GM21367 (cell line): ENCODE data around the gene APOL5.
A peak's percentile ranks its signal among the peaks of the same experiment; 100 is the strongest.

Experiments
- ATAC-seq: cut with Tn5 transposase; IDR thresholded peaks from one replicate; pipeline ENCODE4 v1.9.1; 2021; ENCODE audit not compliant: unreplicated experiment

Gene APOL5

DNA sequence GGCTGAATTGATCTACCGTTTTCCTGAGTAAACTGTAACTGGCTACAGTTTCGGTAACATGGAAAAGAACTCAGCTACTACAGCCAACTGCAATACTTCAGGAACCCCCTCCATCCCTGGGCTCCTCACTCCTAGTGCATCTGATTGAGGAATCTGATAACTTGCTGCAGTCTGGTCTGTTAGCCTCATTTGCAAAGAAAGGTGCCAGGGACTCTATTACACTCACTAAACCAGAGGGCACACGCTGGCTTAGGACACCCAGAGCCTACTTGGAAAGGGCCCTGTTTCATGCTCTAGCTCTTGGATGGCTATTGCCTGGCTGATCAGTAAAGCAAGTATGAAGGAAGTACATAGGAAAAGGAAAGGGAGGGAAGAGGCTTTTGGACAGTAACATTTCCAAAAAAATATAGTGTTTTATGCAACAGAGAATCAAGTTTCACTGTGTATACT is 22.3 kb downstream of the APOL5 start:
- no peak for ATAC-seq

DNA sequence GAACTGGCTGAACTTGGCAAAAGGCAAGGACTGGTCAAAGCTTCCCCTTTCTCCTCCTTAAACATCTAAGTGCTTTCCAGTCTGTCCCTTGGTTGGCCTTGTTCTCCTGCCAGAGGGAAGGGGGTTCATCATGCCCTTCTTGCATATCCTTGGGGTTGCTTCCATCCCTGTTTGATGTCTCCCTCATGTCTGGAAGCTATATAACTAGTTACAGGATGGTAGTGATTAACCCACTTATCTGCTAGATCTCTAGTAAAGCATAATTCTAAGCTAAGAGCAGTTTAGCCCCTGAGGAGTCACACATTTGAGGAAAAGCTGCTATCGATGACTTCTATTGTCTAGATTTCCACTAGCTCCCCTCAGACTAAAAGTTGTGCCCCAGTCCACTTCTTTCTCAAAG is 22.9 kb downstream of the APOL5 start:
- no peak for ATAC-seq

DNA sequence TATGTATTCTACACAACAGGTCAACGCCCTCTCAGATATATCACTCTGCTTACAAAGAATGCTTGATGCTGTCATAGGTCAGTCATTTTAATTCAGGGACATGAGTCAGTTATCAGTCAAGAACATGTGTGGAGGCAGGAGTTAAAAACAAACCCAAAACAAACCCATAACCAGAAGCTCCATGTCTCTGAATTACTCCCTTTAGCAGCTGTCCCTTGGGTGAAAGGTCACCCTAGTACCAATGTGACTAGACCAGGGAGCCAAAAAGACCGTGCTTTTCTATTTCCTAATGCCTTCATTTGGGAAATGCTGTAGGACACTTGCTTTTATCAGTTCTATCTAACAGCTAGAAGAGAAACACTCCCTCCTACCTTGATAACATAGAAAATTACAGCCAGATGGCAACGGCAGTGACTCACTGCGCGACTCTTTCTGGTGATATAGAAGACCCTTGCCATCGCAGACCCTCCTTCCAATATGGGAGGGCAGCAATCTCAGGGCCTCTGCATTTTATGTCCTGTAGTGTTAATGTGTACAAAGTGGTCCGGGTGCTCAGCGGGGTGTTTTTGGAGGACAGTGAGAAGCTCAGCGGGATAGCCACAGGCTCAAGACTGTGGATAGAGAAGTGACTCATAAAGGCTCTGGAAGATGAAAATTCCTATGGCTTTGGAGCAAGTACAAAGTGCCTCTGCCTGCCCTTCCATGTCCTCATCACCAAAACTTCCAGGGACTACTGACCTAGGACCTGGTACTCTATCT is 24.8 kb downstream of the APOL5 start:
- no peak for ATAC-seq

- no peak for ATAC-seq
Measured at GRCh38 chr22:35743326-35743860, 25.7 kb downstream of the APOL5 start.

DNA sequence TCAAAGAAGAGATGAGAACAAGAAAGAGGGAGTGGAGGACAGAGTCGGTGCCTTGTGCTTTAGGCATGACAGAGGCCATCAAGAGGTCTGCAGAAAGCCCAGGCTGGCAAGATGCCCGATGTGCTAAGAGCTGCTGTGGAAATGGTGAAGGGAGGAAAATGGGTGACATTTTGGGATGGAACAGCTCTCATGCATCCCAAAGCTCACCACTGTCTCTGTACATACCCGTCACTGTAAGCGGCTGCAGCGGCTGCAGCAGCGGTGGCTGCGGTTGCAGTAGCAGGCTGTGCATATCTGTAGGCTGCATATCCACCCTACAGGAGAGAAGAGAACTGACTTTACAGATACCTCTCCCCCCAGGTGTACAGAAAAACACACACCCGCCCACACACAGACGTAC is 28.6 kb downstream of the APOL5 start:
- no peak for ATAC-seq

- ATAC-seq = no peak
Measured at GRCh38 chr22:35746946-35747703, 29.5 kb downstream of the APOL5 start.

DNA sequence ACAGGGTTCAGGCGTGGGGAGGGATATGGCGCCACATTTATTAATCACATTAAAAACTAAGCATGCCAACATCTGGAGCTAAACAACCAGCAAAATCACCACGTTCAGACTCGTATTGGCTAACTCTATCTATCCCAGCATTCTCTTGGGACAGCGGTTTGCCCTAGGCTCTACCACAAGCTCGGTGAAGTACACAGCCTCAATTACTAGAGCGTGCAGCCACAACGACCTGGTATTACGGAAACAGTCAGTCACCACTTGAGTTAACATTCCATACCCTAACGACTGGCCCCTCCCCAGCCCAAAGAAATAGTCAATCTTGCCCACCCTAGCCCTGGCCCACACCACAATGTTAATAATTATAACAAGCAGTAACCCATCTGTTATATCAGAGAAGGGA is 32.1 kb downstream of the APOL5 start:
- peak; percentile 81 for ATAC-seq

DNA sequence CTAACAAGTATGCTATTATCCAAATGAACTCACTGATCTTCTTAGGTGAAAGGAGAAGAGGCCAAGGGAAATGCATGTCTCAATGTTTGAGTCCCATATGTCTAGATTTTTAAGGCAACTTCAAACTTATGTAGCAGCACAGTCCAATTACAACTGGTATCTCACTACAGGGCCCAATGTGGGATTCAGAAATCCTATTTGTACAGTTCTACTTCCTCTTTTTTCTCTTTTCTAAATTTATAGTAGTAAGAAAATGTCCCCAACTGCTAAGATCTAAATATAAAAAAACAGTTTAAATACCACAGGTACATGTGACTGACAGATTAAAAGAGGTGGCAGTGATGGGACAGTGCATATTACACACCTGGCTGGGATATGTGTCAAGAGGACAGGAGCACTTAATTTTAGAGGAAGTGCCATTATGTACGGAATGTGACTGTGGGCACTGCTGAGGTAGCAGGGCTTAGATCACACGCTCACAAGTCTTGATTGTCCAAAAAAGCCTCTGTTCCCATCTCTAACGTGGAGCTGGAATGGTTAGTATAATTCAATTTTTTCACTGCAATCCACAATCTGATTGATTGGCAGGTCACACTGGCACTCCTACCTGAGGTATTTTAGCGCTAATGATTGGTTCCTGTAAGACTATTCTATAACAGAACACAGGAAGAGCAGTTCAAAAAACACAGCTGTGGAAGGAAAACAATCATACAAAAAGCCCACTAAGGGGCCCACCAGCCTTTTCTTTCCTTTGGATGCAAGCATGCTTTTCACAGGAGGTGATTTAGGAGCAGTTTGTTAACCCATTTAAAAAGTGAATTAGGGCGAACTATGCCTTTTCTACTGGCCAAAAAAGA is 34.6 kb downstream of the APOL5 start:
- no peak for ATAC-seq

GRCh38 chr22:35752863-35753189 is 35.2 kb downstream of the APOL5 start:
- ATAC-seq = no peak

- ATAC-seq = no peak
Measured at GRCh38 chr22:35754761-35755160, 37.1 kb downstream of the APOL5 start.

GRCh38 chr22:35756722-35757121 is 39.0 kb downstream of the APOL5 start:
- ATAC-seq = no peak

- no peak for ATAC-seq
Measured at GRCh38 chr22:35758394-35758793, 40.7 kb downstream of the APOL5 start.

DNA sequence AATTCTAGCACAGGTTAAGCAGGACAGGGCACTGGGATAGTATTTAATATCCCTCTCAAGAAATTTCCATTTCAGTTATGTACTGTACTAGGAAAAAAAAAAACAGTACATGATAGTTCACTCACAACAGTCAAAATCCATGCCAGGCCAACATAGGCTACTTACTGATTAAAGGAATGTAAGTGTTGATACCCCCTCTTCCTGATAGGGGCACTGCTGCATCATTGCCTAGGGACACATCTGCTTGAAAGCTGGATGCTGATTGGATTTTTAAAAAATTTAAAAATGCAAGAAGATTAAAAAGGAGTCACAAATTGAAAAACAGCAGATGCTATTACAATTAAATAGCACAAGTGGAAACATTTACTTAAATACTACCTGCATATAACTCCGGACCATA is 43.4 kb downstream of the APOL5 start:
- ATAC-seq = no peak

GRCh38 chr22:35766654-35767580 is 49.2 kb downstream of the APOL5 start:
- no peak for ATAC-seq

DNA sequence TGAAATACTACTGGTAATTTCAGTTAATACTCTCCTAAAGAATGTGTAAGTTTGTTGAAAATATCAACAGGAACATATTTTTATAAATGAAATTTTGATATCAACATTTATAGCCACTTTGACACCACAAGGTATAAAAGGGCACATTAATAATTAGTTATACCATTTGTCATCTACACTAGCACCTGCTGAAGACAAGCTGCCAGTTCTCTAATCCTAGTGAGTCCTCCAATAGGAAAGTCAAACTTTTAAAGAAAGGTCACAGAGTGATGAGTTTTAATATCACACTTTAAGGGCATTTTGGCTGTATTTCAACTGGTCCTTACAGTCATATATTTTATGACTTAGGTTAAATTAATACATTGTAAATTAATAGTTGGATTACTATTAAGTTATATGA is 52.3 kb downstream of the APOL5 start:
- ATAC-seq = no peak

- no peak for ATAC-seq
Measured at GRCh38 chr22:35775339-35775738, 57.7 kb downstream of the APOL5 start.

GRCh38 chr22:35777335-35777975 is 59.8 kb downstream of the APOL5 start:
- ATAC-seq = no peak
